Retinal pigment epithelial cell (primary cell): ENCODE results near the gene PAM.
"Not testable (repeated sequence)": the region's sequence is repeated elsewhere in the genome, so short reads cannot be mapped to it uniquely, and the experiment has no call there.

Experiments used
- DNase-seq: peaks from one replicate; pipeline ENCODE4 v3.0.0-alpha.2; 2010; ENCODE audit warnings: low read depth
- H3K4me3 ChIP-seq: 2 replicates; pipeline ENCODE4 v1.5.1; 2011; ENCODE audit warnings: mild to moderate bottlenecking, low read length, control low read depth, moderate library complexity
- CTCF ChIP-seq: conservative IDR thresholded peaks from 2 replicates; pipeline ENCODE4 v1.5.1; 2011; ENCODE audit warnings: low read depth, low read length, control low read depth, inconsistent platforms

Gene PAM

GRCh38 chr5:102750151-102750834, 4.8 kb upstream of the PAM start:
- no peak for DNase-seq
- no peak overlapping the region for H3K4me3 ChIP-seq
- no peak for TF ChIP-seq CTCF

- DNase-seq, H3K4me3 ChIP-seq: not testable (repeated sequence)
These were observed 3.2 kb upstream of the PAM start for GRCh38 chr5:102751903-102752376.

- peak overlapping the region; percentile 68 for H3K4me3 ChIP-seq
- no peak for TF ChIP-seq CTCF
- DNase-seq, result no peak
These were observed 977 bp upstream of the PAM start for GRCh38 chr5:102753889-102754766.

GRCh38 chr5:102755686-102756371, 724 bp downstream of the PAM start:
- no peak for TF ChIP-seq CTCF
- H3K4me3 ChIP-seq, result peak overlapping the region; percentile 68
- no peak for DNase-seq

- no peak for DNase-seq
- no peak for TF ChIP-seq CTCF
- H3K4me3 ChIP-seq, result no peak overlapping the region
These were observed 3.5 kb downstream of the PAM start for GRCh38 chr5:102758576-102758975.

GRCh38 chr5:102759289-102759688, 4.2 kb downstream of the PAM start:
- no peak overlapping the region for H3K4me3 ChIP-seq
- no peak for TF ChIP-seq CTCF
- DNase-seq, result no peak

- H3K4me3 ChIP-seq, result no peak overlapping the region
- DNase-seq, result no peak
- TF ChIP-seq CTCF, result no peak
These were observed 4.6 kb downstream of the PAM start for GRCh38 chr5:102759700-102760099.
